IMR-90 (cell line): ENCODE measurements around the gene OR6J1. TPM values are rescaled to one million over a fixed set of nuclear protein-coding genes. Genes with fewer than 3 reads are reported as not detected.

Source experiments
- ATAC-seq: fragments of 200-7000 bp; cut with Tn5 transposase; 2 replicates; pipeline ENCODE4 v1.9.1; 2020; ENCODE audit warnings: low read depth, mild to moderate bottlenecking, moderate library complexity
- BruUV-seq: library from RNA; stranded (reverse); fragments of 400-500 nt; replicated peaks from 2 replicates; lab custom pipeline; 2021; lab: Mats Ljungman, UMichigan
- CTCF ChIA-PET: fragments of 300-600 bp; formaldehyde crosslinking; extraction: SDS; loops from one replicate; lab custom pipeline; 2021; ENCODE audit warnings: antibody characterized with exemption; lab: Yijun Ruan, JAX
- POLR2A ChIA-PET: fragments of 300-600 bp; sonication (Branson Sonifier 250); formaldehyde crosslinking; loops from one replicate; lab custom pipeline; 2022; ENCODE audit warnings: antibody characterized with exemption; ENCODE audit not compliant: unreplicated experiment; lab: Charles Lee
- DNase-seq: peaks from one replicate; pipeline ENCODE4 v3.0.0; 2013
- H2AFZ ChIP-seq: replicated peaks from 2 replicates; pipeline ENCODE3; 2013; ENCODE audit warnings: low read length, mild to moderate bottlenecking; ENCODE audit not compliant: poor library complexity
- H2AK5ac ChIP-seq: 2 replicates; pipeline ENCODE4 v1.6.1; 2013; ENCODE audit warnings: low read depth, low read length, inconsistent platforms
- H2AK9ac ChIP-seq: replicated peaks from 2 replicates; pipeline ENCODE3; 2013; ENCODE audit warnings: mild to moderate bottlenecking, low read depth, low read length, moderate library complexity; ENCODE audit not compliant: poor library complexity
- H2BK120ac ChIP-seq: 2 replicates; pipeline ENCODE4 v1.6.1; 2013; ENCODE audit warnings: low read depth, low read length, inconsistent platforms
- H2BK15ac ChIP-seq: 3 replicates; pipeline ENCODE4 v1.6.1; 2013; ENCODE audit warnings: low read depth, low read length, inconsistent platforms
- H2BK20ac ChIP-seq: 2 replicates; pipeline ENCODE4 v1.6.1; 2013; ENCODE audit warnings: low read depth, mild to moderate bottlenecking, inconsistent platforms, low read length, moderate library complexity
- H2BK5ac ChIP-seq: 2 replicates; pipeline ENCODE4 v1.6.1; 2013; ENCODE audit warnings: mild to moderate bottlenecking, low read depth, low read length, inconsistent platforms; ENCODE audit not compliant: poor library complexity, severe bottlenecking
- H3K14ac ChIP-seq: replicated peaks from 2 replicates; pipeline ENCODE4 v1.6.1; 2013; ENCODE audit warnings: low read depth, low read length, inconsistent platforms
- H3K18ac ChIP-seq: 2 replicates; pipeline ENCODE4 v1.6.1; 2013; ENCODE audit warnings: low read depth, low read length, control low read depth
- H3K23ac ChIP-seq: 2 replicates; pipeline ENCODE4 v1.6.1; 2013; ENCODE audit warnings: low read depth, low read length, inconsistent platforms
- H3K27ac ChIP-seq: 2 replicates; pipeline ENCODE4 v1.5.1; 2013; ENCODE audit warnings: mild to moderate bottlenecking, control low read depth, low read length; ENCODE audit not compliant: insufficient read depth
- H3K27me3 ChIP-seq: 2 replicates; pipeline ENCODE4 v1.6.1; 2013; ENCODE audit warnings: low read length; ENCODE audit not compliant: control insufficient read depth, insufficient read depth
- H3K36me3 ChIP-seq: 2 replicates; pipeline ENCODE4 v1.6.1; 2013; ENCODE audit warnings: low read length, mixed read lengths; ENCODE audit not compliant: control insufficient read depth, insufficient read depth
- H3K4ac ChIP-seq: 2 replicates; pipeline ENCODE4 v1.6.1; 2013; ENCODE audit warnings: low read depth, low read length, inconsistent platforms
- H3K4me1 ChIP-seq: 2 replicates; pipeline ENCODE4 v1.6.1; 2013; ENCODE audit warnings: low read length, mixed read lengths; ENCODE audit not compliant: control insufficient read depth, insufficient read depth
- H3K4me2 ChIP-seq: 2 replicates; pipeline ENCODE4 v1.6.1; 2013; ENCODE audit warnings: low read depth, mild to moderate bottlenecking, control low read depth, low read length, moderate library complexity
- H3K4me3 ChIP-seq: 2 replicates; pipeline ENCODE4 v1.5.1; 2013; ENCODE audit warnings: low read depth, mild to moderate bottlenecking, control low read depth, low read length, moderate library complexity; ENCODE audit not compliant: insufficient read depth
- H3K56ac ChIP-seq: 2 replicates; pipeline ENCODE4 v1.6.1; 2013; ENCODE audit warnings: low read length, inconsistent platforms; ENCODE audit not compliant: insufficient read depth; ENCODE audit errors: extremely low read depth
- H3K79me1 ChIP-seq, 2 experiments: 2 replicates each; pipeline ENCODE4 v1.6.1; 2013; ENCODE audit warnings: low read length in 2 of 2, inconsistent platforms in 1 of 2, low read depth in 1 of 2
- H3K9ac ChIP-seq: 2 replicates; pipeline ENCODE4 v1.6.1; 2013; ENCODE audit warnings: low read depth, low read length, control low read depth
- H3K9me1 ChIP-seq: 2 replicates; pipeline ENCODE4 v1.6.1; 2013; ENCODE audit warnings: low read length, inconsistent platforms; ENCODE audit not compliant: insufficient read depth
- H3K9me3 ChIP-seq: 2 replicates; pipeline ENCODE4 v1.6.1; 2013; ENCODE audit warnings: low read length; ENCODE audit not compliant: control insufficient read depth, insufficient read depth
- H4K20me1 ChIP-seq: 2 replicates; pipeline ENCODE4 v1.6.1; 2013; ENCODE audit warnings: low read length, inconsistent platforms; ENCODE audit not compliant: insufficient read depth
- H4K5ac ChIP-seq: 2 replicates; pipeline ENCODE4 v1.6.1; 2013; ENCODE audit warnings: mild to moderate bottlenecking, low read depth, low read length, control low read depth
- H4K8ac ChIP-seq, 2 experiments: 2 replicates each; pipeline ENCODE4 v1.6.1; 2013; ENCODE audit warnings: low read depth in 2 of 2, low read length in 2 of 2, control low read depth in 1 of 2, inconsistent platforms in 1 of 2
- H4K91ac ChIP-seq: 2 replicates; pipeline ENCODE4 v1.6.1; 2013; ENCODE audit warnings: low read depth, low read length, inconsistent platforms; ENCODE audit not compliant: insufficient read depth
- WGBS, 2 experiments: methylation state at CpG; one replicate each; pipeline versions ENCODE4 v1.1.5 to v1.1.7; 2013; ENCODE audit warnings: missing lambda C conversion rate in 2 of 2; ENCODE audit not compliant: insufficient read length in 1 of 2; ENCODE audit errors: extremely low coverage in 2 of 2; 5-methylcytosine and 5-hydroxymethylcytosine counted together
- dilution Hi-C: fragments of 300-500 bp; cut with HindIII; formaldehyde crosslinking; loops from one replicate; pipeline ENCODE4 v1.14.3; 2018; ENCODE audit warnings: low sequenced_read_pairs; ENCODE audit not compliant: unreplicated experiment
- in situ Hi-C: fragments of 300-500 bp; cut with MboI; formaldehyde crosslinking; loops from 3 replicates; pipeline ENCODE4 v1.14.3; 2019; ENCODE audit warnings: low sequenced_read_pairs, inconsistent platforms, mixed read lengths
- intact Hi-C: fragments of 100-400 bp; cut with micrococcal nuclease; formaldehyde crosslinking; loops from 2 replicates; pipeline ENCODE4 v1.10.0; 2022
- polyA plus RNA-seq, 3 experiments: library from polyadenylated mRNA; depleted of rRNA; stranded (reverse); fragments of >200 nt; gene quantifications; 2 replicates each; pipeline ENCODE4 v1.2.3, GENCODE V29; 2012; ENCODE audit warnings: low replicate concordance in 1 of 3
- total RNA-seq: library from RNA; depleted of rRNA; stranded (reverse); fragments of >200 nt; gene quantifications from 2 replicates; pipeline ENCODE4 v1.2.3, GENCODE V29; 2012
- TF ChIP-seq, protein P1 (sequence below): fragments of 150-350 bp; IDR thresholded peaks from 2 replicates; pipeline ENCODE4 v1.6.1; 2016; ENCODE audit warnings: low read depth, mild to moderate bottlenecking, low read length, moderate library complexity, borderline replicate concordance

The OR6J1 gene
- total and polyA plus RNA-seq, 2 of the 4 experiments (the other 2 are of a cell fraction) = not detected

DNA sequence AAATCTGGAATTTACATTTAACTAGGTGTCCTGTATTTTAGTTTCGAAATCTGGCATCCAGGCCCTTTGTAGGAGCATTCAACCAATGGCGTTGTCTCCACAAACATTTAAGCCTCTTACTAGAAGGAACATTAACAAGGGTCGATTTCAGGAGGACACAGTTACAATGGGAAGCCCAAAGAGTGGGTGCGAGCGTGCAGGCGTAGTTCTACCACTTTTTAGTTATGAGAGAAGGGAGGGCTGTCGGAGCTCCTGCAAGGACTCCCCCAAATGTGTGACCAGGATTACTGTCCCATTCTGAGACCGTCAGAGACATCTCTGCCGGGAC lies 46.4 kb downstream of the OR6J1 start:
- H3K18ac ChIP-seq = peak overlapping the region; percentile 70
- H3K9ac ChIP-seq = peak overlapping the region; percentile 68
- WGBS, 2 experiments = 6% methylated on average over 2 of the region's 9 CpGs; no CpG with 5 or more reads in 1 of the 2 experiments
- no peak overlapping the region for H3K56ac ChIP-seq
- POLR2A ChIA-PET = no interaction called here
- dilution Hi-C loops = no loop called here
- in situ Hi-C loops = no loop called here
- H3K14ac ChIP-seq = peak overlapping the region; percentile 89
- H4K91ac ChIP-seq = peak overlapping the region; percentile 29; the same call in 1 of the 2 replicates
- peak overlapping the region; percentile 2; the same call in 1 of the 2 replicates for H2BK20ac ChIP-seq
- H2BK120ac ChIP-seq = peak overlapping the region; percentile 63; the same call in 1 of the 2 replicates
- no peaks in the 10 kb centered on the region; the same call in 1 of the 2 replicates for H3K27me3 ChIP-seq
- no TSS peak for BruUV-seq
- peak overlapping the region; percentile 93 for H3K23ac ChIP-seq
- H3K4me1 ChIP-seq = peaks cover 7% of the 10 kb centered on the region
- H2AFZ ChIP-seq = peak overlapping the region; percentile 96
- H2BK15ac ChIP-seq = peak overlapping the region; percentile 37; the same call in 2 of the 3 replicates
- no peak overlapping the region for H2AK9ac ChIP-seq
- H3K4me2 ChIP-seq = peak overlapping the region; percentile 88
- peaks cover 14% of the 10 kb centered on the region for H3K36me3 ChIP-seq
- H4K5ac ChIP-seq = peak overlapping the region; percentile 80
- TF ChIP-seq, protein P1, sequence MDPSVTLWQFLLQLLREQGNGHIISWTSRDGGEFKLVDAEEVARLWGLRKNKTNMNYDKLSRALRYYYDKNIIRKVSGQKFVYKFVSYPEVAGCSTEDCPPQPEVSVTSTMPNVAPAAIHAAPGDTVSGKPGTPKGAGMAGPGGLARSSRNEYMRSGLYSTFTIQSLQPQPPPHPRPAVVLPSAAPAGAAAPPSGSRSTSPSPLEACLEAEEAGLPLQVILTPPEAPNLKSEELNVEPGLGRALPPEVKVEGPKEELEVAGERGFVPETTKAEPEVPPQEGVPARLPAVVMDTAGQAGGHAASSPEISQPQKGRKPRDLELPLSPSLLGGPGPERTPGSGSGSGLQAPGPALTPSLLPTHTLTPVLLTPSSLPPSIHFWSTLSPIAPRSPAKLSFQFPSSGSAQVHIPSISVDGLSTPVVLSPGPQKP = no peak
- intact Hi-C loops = no loop called here
- H3K9me3 ChIP-seq = no peaks in the 10 kb centered on the region
- H4K20me1 ChIP-seq = no peaks in the 10 kb centered on the region; the same call in 1 of the 2 replicates
- H3K79me1 ChIP-seq = peaks cover 13 to 31% of the 10 kb centered on the region in 2 experiments
- peak overlapping the region; percentile 25 for H3K4ac ChIP-seq
- H3K4me3 ChIP-seq = peak overlapping the region; percentile 92
- peak overlapping the region; percentile 44 for H2BK5ac ChIP-seq
- CTCF ChIA-PET = interaction anchor here (1.7 to 2.2 kb wide), 2 partner anchors 8 to 28 kb away, joined by 7 to 14 read pairs; partner anchors contain the start of gene DAD1
- peak overlapping the region; percentile 61 to 90; a peak in 3 of 4 replicates for H4K8ac ChIP-seq
- peak overlapping the region; percentile 48 for H3K27ac ChIP-seq
- H3K9me1 ChIP-seq = peaks cover 19% of the 10 kb centered on the region
- DNase-seq (no peak), ATAC-seq (peak; percentile 3)
- H2AK5ac ChIP-seq = peak overlapping the region; percentile 20; the same call in 1 of the 2 replicates
